ENCODE measurements around the gene AFF3.

AFF3 gene

GRCh38 chr2:99710721-99711120, 431.7 kb downstream of the AFF3 start:
- TF ChIP-seq TAF1 (IDR thresholded peaks at IDR 0.05; ENCODE audit: borderline replicate concordance, insufficient read depth, low read length) (no peak), POLR2AphosphoS5 (IDR thresholded peaks at IDR 0.05; ENCODE audit: low read depth, low read length) (no peak), FOXP2 (optimal IDR thresholded peaks at IDR 0.05; ENCODE audit: borderline replicate concordance, extremely low read depth, extremely low read length, insufficient read depth) (no peak), REST (IDR thresholded peaks at IDR 0.05; ENCODE audit: insufficient read depth in 1 of 2, low read depth in 2 of 2, low read length in 2 of 2) (no peak), SIN3A (IDR thresholded peaks at IDR 0.05; ENCODE audit: borderline replicate concordance, insufficient read depth, low read length) (no peak)

- TF ChIP-seq REST (IDR thresholded peaks at IDR 0.05; ENCODE audit: insufficient read depth in 1 of 2, low read depth in 2 of 2, low read length in 2 of 2) (no peak), SIN3A (IDR thresholded peaks at IDR 0.05; ENCODE audit: borderline replicate concordance, insufficient read depth, low read length) (no peak), FOXP2 (optimal IDR thresholded peaks at IDR 0.05; ENCODE audit: borderline replicate concordance, extremely low read depth, extremely low read length, insufficient read depth) (no peak), TAF1 (IDR thresholded peaks at IDR 0.05; ENCODE audit: borderline replicate concordance, insufficient read depth, low read length) (no peak), POLR2AphosphoS5 (IDR thresholded peaks at IDR 0.05; ENCODE audit: low read depth, low read length) (no peak)
Observed at GRCh38 chr2:99709229-99709628, 433.2 kb downstream of the AFF3 start.

- TF ChIP-seq FOXP2 (optimal IDR thresholded peaks at IDR 0.05; ENCODE audit: borderline replicate concordance, extremely low read depth, extremely low read length, insufficient read depth) (no peak), REST (IDR thresholded peaks at IDR 0.05; ENCODE audit: insufficient read depth in 1 of 2, low read depth in 2 of 2, low read length in 2 of 2) (no peak), SIN3A (IDR thresholded peaks at IDR 0.05; ENCODE audit: borderline replicate concordance, insufficient read depth, low read length) (no peak), POLR2AphosphoS5 (IDR thresholded peaks at IDR 0.05; ENCODE audit: low read depth, low read length) (no peak), TAF1 (IDR thresholded peaks at IDR 0.05; ENCODE audit: borderline replicate concordance, insufficient read depth, low read length) (no peak)
Observed at GRCh38 chr2:99708231-99708630, 434.2 kb downstream of the AFF3 start.

GRCh38 chr2:99707592-99707991, 434.8 kb downstream of the AFF3 start:
- TF ChIP-seq REST (IDR thresholded peaks at IDR 0.05; ENCODE audit: insufficient read depth in 1 of 2, low read depth in 2 of 2, low read length in 2 of 2) (no peak), POLR2AphosphoS5 (IDR thresholded peaks at IDR 0.05; ENCODE audit: low read depth, low read length) (no peak), TAF1 (IDR thresholded peaks at IDR 0.05; ENCODE audit: borderline replicate concordance, insufficient read depth, low read length) (no peak), SIN3A (IDR thresholded peaks at IDR 0.05; ENCODE audit: borderline replicate concordance, insufficient read depth, low read length) (no peak), FOXP2 (optimal IDR thresholded peaks at IDR 0.05; ENCODE audit: borderline replicate concordance, extremely low read depth, extremely low read length, insufficient read depth) (no peak)

- TF ChIP-seq TAF1 (IDR thresholded peaks at IDR 0.05; ENCODE audit: borderline replicate concordance, insufficient read depth, low read length): no peak
- TF ChIP-seq FOXP2 (optimal IDR thresholded peaks at IDR 0.05; ENCODE audit: borderline replicate concordance, extremely low read depth, extremely low read length, insufficient read depth): no peak
- TF ChIP-seq SIN3A (IDR thresholded peaks at IDR 0.05; ENCODE audit: borderline replicate concordance, insufficient read depth, low read length): no peak
- TF ChIP-seq POLR2AphosphoS5 (IDR thresholded peaks at IDR 0.05; ENCODE audit: low read depth, low read length): no peak
- no peak for TF ChIP-seq REST (IDR thresholded peaks at IDR 0.05; ENCODE audit: insufficient read depth in 1 of 2, low read depth in 2 of 2, low read length in 2 of 2)
Observed at GRCh38 chr2:99706735-99707134, 435.7 kb downstream of the AFF3 start.

Data from PFSK-1 (cell line).